ENCODE data around the gene SLC49A3. TPM values are rescaled to one million over a fixed set of nuclear protein-coding genes. Genes with fewer than 3 reads are reported as not detected.
A peak's percentile ranks its signal among the peaks of the same experiment; 100 is the strongest.

SLC49A3 gene
- total and polyA plus RNA-seq, 2 of the 8 experiments (the other 6 are each of a cell fraction or from before 2014, with no cell fraction given) = 5.0 to 8.8 TPM

DNA sequence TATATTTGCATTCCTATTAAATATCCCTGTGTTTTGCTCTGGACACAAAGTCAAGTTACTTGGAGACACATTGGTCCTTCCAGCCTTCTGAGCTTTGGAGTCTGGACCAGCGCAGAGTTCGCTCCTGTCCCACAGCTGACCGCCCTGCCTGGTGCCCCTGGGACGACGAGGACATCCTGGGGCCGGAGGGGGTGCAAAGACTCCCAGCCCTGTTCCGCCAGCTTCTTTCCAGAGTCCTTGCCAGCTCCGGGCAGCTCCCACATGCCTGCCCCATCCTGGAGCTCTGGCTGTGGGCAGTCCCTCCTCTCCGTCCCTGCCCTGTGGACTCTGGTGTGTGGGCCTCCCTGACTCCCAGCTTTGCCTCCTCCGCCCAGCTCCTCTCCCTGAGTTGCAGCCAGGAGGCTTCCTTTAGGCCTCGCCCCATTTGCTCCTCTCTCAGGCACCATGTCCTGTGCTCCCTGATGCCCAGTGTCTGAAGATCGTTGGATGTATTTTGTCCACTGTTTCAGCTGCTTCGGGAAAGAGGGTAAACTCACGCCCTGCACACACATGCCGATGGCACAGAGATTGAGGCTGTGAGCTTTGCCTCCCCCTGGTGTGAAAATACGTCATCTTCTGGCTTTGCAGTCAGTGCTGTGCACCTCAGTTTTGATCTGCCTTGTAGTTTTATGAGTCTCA is 11.8 kb upstream of the SLC49A3 start (continued):
- TF ChIP-seq, protein P1, sequence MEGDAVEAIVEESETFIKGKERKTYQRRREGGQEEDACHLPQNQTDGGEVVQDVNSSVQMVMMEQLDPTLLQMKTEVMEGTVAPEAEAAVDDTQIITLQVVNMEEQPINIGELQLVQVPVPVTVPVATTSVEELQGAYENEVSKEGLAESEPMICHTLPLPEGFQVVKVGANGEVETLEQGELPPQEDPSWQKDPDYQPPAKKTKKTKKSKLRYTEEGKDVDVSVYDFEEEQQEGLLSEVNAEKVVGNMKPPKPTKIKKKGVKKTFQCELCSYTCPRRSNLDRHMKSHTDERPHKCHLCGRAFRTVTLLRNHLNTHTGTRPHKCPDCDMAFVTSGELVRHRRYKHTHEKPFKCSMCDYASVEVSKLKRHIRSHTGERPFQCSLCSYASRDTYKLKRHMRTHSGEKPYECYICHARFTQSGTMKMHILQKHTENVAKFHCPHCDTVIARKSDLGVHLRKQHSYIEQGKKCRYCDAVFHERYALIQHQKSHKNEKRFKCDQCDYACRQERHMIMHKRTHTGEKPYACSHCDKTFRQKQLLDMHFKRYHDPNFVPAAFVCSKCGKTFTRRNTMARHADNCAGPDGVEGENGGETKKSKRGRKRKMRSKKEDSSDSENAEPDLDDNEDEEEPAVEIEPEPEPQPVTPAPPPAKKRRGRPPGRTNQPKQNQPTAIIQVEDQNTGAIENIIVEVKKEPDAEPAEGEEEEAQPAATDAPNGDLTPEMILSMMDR (IDR thresholded peaks at IDR 0.05; ENCODE audit: control extremely low read depth in 1 of 3, insufficient read depth in 1 of 3, low read depth in 1 of 3, low read length in 3 of 3) = peak in 2 of 3 experiments; percentile 28 to 35; a peak in 2 of 4 replicates
- TF ChIP-seq RAD21 (IDR thresholded peaks at IDR 0.05 in 1 of 2, conservative IDR thresholded peaks at IDR 0.05 in 1 of 2; ENCODE audit: low read depth in 2 of 2, low read length in 2 of 2) = peak; percentile 24 to 45; a peak in 3 of 4 replicates
- no peak for TF ChIP-seq E2F6 (IDR thresholded peaks at IDR 0.05)

Data from H1 (cell line).